Mucosa of gallbladder (tissue), 1 donor: ENCODE data around the gene SULT4A1. TPM values are rescaled to one million over a fixed set of nuclear protein-coding genes. Genes with fewer than 3 reads are reported as not detected.

Experiments used
- DNase-seq: peaks from one replicate; pipeline ENCODE4 v3.0.0-alpha.2; 2020; ENCODE audit warnings: low spot score
- total RNA-seq: library from RNA; stranded (reverse); gene quantifications from one replicate; pipeline ENCODE4 v1.2.1, GENCODE V29; 2021
- donor health status: DM: no; HTN: no; CAD: no.

Gene SULT4A1
- total RNA-seq, 1 donor from 2014 or later: 0.43 TPM

GRCh38 chr22:43844560-43845545 is 17.5 kb downstream of the SULT4A1 start:
- no peak for DNase-seq

- no peak for DNase-seq
Observed at GRCh38 chr22:43843783-43844530, 18.4 kb downstream of the SULT4A1 start.

GRCh38 chr22:43841742-43842141 is 20.6 kb downstream of the SULT4A1 start:
- no peak for DNase-seq

- no peak for DNase-seq
Observed at GRCh38 chr22:43840851-43841250, 21.5 kb downstream of the SULT4A1 start.

GRCh38 chr22:43840431-43840830 is 21.9 kb downstream of the SULT4A1 start:
- no peak for DNase-seq

GRCh38 chr22:43839781-43840180 is 22.5 kb downstream of the SULT4A1 start:
- no peak for DNase-seq

- DNase-seq: no peak
Observed at GRCh38 chr22:43838571-43839307, 23.6 kb downstream of the SULT4A1 start.

GRCh38 chr22:43838161-43838560 is 24.2 kb downstream of the SULT4A1 start:
- DNase-seq: no peak

GRCh38 chr22:43837666-43838065 is 24.6 kb downstream of the SULT4A1 start:
- DNase-seq: no peak

GRCh38 chr22:43835736-43836135 is 26.6 kb downstream of the SULT4A1 start:
- no peak for DNase-seq

GRCh38 chr22:43835166-43835565 is 27.1 kb downstream of the SULT4A1 start:
- no peak for DNase-seq

GRCh38 chr22:43833286-43834240 is 28.8 kb downstream of the SULT4A1 start:
- DNase-seq: no peak

GRCh38 chr22:43832393-43833265 is 29.7 kb downstream of the SULT4A1 start:
- no peak for DNase-seq

GRCh38 chr22:43831561-43832392 is 30.5 kb downstream of the SULT4A1 start:
- no peak for DNase-seq

GRCh38 chr22:43830931-43831560 is 31.3 kb downstream of the SULT4A1 start:
- no peak for DNase-seq

- DNase-seq: no peak
Observed at GRCh38 chr22:43829904-43830851, 32.1 kb downstream of the SULT4A1 start.
